Measurements from ENCODE around the gene DNAJC6.

DNAJC6 gene

GRCh38 chr1:65297706-65298105, 11.6 kb upstream of the DNAJC6 start:
- no peak for DNase-seq

- DNase-seq, result no peak
Observed at GRCh38 chr1:65299328-65299727, 10.0 kb upstream of the DNAJC6 start.

- DNase-seq, result no peak
Observed at GRCh38 chr1:65308781-65309303, 501 bp upstream of the DNAJC6 start.

DNA sequence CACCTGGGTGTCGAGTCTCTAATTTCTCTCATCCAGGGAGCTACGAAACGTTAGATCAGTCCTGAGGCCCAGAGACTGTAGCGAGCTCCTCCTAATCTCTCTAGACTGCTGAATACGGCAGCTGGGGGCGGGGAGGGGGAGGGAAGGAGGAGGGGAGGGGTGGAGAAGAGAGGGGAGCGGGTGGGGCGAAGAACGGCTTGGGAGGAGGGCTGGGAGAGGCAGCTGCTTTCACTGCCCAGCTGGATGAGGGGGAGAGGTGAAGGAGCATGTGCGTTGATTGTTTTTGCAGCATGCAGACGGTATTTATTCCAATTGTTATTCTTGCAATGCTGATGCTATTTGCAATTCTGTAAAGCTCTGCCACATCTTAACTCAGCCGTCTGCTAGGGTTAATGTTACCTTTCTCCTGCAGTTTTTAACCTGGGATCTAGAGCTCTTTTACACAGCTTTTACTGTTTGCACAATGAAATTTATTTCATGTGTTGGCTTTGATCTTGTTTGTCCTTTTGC, 790 bp downstream of the DNAJC6 start:
- DNase-seq, result no peak

DNA sequence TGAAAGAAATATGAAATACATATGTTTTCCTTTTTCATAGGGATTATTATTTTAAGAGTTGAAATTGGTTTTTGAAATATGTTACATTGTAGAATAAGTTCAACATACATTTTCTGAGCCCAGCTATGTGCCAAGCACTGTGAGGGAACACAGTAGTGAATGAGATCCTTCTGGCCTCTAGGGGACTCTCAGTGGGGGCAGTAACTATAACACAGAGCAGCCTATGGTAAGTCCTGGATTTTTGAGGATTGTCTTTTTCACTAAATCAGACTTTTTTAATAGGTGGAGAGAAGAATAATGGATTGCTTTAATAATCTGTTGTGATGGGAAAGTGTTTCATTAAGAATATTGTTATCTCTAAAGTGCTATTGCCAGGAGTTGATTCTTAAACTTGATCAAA, 2.4 kb downstream of the DNAJC6 start:
- DNase-seq, result no peak

DNA sequence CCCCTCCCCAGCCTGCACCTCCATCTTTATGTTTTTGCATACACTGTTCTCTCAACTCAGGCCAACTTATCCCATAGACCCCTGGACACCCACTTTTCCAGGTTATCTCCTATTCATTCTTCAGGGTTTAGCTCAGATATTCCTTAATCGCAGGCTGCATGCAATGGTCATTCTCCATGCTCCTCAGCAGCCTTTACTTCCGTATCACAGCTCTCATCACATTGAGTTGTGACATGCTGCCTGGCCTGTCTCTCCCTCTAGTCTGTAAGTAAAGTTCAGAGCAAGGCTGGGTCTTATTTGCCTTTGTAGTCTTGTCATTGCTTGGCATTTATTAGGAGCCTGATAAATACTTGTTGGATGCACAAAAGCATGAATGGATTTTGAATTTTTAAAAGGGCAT, 6.9 kb downstream of the DNAJC6 start:
- no peak for DNase-seq

- DNase-seq, result no peak
Observed at GRCh38 chr1:65317866-65318653, 8.7 kb downstream of the DNAJC6 start.

- no peak for DNase-seq
Observed at GRCh38 chr1:65319141-65319540, 9.8 kb downstream of the DNAJC6 start.

- DNase-seq, result no peak
Observed at GRCh38 chr1:65319754-65320153, 10.4 kb downstream of the DNAJC6 start.

DNA sequence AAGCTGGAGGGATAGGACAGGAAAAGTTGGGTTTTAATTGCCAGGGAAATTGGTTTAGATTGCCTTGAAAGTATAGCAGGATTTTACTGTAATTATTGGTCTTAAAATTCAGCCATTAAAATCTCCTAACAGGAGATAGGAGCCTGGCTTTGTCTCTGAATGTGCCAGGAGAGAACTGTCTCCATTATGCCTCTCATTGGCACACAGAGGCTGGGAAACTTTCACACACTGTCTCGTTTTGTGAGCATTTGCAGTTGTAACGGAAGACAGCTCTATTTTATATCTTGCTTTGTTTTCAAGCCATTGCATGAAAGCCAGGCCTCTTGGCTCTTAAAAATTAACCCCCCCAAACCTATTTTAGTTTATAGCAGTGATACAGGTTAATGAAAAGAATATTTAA, 12.5 kb downstream of the DNAJC6 start:
- no peak for DNase-seq

- DNase-seq, result no peak
Observed at GRCh38 chr1:65323246-65323645, 13.9 kb downstream of the DNAJC6 start.

- no peak for DNase-seq
Observed at GRCh38 chr1:65330021-65330420, 20.7 kb downstream of the DNAJC6 start.

GRCh38 chr1:65330822-65331221, 21.5 kb downstream of the DNAJC6 start:
- DNase-seq, result no peak

GRCh38 chr1:65332821-65333220, 23.5 kb downstream of the DNAJC6 start:
- DNase-seq, result no peak

DNA sequence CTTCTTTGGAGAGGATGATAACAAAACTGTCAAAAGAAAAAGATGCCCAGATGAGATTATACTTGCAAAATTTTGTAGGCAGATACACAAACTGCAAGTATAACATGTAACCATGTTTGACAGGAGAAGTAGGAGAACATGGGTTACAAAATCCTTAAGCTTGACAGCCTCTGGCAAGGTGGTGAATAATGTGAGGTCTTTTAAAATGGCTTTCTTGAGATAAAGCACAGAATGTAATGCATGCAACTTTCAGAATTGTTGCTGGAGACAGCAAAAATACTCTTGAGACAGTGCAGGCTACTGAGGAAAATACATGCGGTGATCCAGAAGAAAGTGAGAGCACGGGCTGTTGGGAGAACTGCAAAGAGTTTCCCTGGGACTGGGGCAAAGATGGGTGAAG, 24.7 kb downstream of the DNAJC6 start:
- DNase-seq, result no peak

DNA sequence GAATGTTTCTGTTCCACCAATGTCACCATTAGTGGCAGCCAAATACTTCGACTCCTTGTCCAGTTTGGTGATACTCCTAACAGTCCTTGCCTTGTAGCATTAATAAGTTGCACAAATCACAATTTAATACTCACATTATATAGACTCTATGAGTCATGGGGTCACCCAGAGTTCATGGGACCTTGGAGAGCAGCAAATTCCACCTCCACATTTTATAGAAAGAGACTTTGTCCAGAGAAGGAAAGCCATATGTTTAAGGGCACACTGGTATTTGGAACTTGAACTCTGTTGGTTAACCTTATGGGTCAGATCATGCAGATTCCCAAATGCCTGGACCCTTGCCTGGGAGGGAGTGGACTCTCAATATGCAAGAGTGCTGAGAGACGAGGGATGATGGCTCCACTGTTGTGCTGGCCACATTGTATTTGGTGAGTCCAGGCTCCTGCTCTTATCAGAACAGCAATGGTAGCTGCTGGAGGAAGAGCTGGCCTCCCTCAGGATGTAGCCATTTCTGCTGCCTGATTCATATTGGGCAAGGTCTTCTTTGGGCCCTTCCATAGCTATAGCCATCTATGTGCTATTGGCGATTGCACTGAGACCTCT, 30.6 kb downstream of the DNAJC6 start:
- DNase-seq, result no peak

GRCh38 chr1:65341381-65341780, 32.0 kb downstream of the DNAJC6 start:
- DNase-seq, result no peak

- no peak for DNase-seq
Observed at GRCh38 chr1:65343286-65343685, 33.9 kb downstream of the DNAJC6 start.

DNA sequence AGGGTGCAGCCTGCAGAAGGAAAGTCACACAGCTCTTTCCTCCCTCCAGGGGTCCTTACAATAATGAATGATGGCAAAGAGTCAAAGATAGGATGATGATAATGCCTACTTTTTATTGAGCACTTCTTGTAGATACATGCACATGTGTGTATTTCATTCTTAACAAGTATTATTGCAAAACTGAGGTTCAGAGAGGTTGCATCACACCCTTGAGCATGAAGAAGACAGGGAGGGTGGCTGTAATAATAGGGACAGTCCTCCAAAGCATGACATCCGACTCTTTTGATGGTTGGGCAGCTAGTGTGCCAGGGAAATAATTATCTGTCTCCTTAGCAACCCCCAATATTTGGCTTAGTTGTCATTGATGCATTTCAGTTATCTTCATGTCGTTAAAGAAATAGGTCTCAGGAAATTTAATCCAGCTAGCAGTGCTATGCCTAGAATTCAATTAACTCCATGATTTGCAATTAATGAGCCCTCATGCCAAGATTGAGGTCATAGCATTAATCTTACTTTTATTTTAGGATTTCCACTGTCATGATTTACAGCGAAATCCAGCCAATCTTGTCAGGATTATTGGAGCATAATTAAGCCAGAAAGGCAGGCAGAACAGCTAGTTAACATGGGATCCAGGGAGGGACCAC, 35.0 kb downstream of the DNAJC6 start:
- DNase-seq, result no peak

DNA sequence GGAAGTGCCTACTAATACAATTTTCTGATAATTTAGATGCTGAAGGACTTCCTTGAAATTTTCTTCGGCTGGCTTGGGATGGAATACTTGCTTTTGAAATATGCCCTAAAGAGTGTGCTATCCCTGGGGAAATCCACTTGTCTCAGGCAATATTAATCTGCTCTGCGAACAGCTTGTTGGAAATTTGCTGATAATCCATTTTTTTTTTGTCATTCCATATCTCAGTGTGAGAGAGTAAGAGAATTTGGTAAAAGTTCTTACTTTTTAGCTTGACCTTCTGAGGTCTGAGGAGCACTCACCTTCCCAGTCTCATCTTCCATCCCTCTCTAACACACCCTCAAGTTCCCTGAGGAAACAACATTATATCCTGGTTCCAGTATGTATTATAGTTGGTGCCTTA, 36.8 kb downstream of the DNAJC6 start:
- no peak for DNase-seq

- no peak for DNase-seq
Observed at GRCh38 chr1:65355031-65355712, 45.8 kb downstream of the DNAJC6 start.

- no peak for DNase-seq
Observed at GRCh38 chr1:65357291-65357960, 48.1 kb downstream of the DNAJC6 start.

- DNase-seq, result no peak
Observed at GRCh38 chr1:65359888-65360287, 50.5 kb downstream of the DNAJC6 start.

Data from activated CD4-positive, alpha-beta T cell treated with anti-CD3 and anti-CD28 coated beads, Interleukin-2, amount 50 U/mL, for 1 hour (primary cell).